ENCODE data around the gene ABCG1.
"Not testable (repeated sequence)": the region's sequence is repeated elsewhere in the genome, so short reads cannot be mapped to it uniquely, and the experiment has no call there.

ABCG1 gene

DNA sequence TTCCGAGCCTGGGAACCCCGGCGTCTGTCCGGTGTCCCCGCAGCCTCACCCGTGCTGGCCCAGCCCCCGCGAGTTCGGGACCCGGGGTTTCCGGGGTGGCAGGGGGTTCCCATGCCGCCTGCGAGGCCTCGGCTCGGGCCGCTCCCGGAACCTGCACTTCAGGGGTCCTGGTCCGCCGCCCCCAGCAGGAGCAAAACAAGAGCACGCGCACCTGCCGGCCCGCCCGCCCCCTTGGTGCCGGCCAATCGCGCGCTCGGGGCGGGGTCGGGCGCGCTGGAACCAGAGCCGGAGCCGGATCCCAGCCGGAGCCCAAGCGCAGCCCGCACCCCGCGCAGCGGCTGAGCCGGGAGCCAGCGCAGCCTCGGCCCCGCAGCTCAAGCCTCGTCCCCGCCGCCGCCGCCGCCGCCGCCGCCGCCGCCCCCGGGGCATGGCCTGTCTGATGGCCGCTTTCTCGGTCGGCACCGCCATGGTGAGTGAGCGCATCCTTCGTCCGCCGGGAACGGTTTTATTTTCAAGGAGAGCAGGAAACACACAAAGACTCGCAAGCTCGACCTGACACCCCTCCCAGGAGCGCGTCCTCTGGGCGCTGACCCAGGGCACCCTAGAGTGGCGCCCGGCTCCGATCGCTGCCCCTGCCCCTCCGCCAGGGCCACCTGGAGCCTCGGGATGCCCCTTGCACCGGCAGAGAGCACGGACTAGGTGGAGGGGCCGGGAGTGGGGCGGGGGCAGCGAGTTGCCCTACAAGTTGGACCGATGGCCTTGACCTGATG is at the start of gene ABCG1:
Gene ABCG1 (plus strand): TSS at position 305 of the 770 bp plus-strand sequence. CDS start 123 bp downstream, at position 428.
- DNase-seq, result peak in 1 of 2 experiments; percentile 80

DNA sequence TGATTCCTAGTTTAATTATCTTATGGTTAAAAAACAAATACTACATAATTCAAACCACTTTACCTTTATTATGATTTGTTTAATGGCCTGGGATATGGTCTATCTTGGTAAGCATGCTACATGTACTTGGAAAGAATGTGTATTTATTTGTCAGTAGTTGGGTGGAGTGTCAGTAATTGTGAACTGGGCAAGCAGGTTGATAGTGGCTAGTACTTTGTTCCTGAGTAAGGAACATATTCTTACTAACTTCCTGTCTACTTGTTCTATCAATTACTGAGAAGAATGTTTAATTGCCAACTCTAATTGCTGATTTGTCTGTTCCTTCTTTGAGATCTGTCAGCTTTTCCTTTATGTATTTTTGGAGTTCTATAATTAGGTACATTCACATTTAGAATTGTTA is 49.2 kb upstream of the ABCG1 start:
- no peak for DNase-seq

DNA sequence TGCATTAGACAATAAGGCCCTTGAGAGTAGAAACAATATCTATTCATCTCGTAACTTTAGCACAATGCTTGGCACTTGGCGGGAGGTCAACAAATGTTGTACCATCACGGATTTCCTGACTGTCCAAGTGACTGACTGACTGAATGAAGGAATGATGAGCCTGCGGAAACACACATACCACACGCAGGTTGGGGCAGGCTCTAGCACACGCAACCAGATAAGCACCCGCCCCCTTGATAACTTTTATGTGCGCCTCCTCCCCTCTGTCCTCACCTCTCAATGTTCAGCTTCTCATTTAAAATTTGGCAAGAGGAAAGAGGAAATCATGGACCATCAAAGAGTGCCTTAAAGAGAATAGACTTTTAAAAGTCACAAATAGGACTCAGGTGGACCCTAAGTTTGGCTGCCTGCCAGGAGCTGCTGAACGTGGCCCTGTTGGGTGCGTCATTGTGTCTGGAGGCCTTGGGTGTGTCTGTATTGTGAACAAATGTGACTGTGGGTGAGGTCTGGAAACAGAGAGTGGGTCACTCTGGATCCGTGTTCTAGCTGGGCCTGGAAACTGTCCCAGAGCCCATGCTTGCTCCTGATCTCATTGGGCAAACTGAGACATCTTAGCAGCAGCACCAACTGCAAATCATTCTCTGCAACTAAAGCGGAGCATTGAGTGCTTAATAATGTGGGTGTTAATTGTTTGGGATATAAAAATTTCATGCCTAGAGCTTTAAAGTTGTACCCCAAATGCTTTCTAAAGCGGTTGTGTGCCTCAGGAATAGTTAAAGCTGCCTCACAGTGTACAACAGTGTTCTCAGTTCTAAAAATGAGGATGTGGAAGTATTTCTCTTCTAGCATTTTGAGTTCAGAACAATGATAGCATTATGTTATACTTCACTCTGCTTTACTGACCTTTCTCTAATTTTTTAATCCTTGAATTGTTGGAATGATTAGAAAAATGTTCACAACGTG is 47.6 kb upstream of the ABCG1 start:
- no peak for DNase-seq

DNA sequence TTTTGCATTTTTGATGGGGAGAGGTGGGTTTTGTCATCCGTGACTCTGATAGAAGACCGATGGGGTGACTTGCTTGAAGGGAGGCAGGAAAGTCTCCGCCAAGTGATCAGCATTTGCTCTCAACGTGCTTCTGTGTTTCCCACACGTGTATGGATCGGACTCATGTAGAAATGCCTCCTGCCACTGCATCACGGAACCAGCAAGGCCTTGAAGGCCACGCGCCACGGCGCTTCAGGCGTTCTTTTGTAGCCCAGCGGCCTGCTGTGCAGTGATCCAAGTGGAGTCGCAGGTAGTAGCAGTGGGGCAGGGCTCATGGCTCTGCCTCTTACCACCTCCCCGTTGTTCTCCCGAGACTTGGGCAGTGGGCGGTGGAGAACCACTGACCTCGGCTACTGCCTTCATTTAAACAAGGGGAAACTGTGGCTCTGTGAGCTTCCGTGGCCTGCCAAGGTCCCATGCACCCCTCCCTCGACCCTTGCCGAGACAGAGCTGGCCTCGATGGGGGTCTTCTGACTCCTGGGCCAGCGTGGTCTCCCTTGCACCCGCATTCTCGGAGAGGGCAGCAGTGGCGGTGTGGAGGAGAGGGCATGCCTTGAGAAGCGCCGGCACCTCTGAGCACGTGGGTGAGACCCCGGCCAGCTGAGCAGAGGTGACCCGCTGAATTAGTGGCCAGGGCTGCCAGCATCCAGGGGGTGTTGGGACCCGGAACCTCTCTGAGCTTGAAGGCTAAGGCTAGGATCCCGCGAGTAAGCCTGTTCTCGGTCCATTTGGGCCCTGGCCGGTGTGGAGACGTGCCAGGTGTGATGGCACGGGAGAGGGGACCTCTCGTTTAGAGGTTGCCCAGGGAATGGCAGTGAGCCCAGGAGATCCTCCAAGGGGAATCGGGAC is 46.1 kb upstream of the ABCG1 start:
- no peak for DNase-seq

DNA sequence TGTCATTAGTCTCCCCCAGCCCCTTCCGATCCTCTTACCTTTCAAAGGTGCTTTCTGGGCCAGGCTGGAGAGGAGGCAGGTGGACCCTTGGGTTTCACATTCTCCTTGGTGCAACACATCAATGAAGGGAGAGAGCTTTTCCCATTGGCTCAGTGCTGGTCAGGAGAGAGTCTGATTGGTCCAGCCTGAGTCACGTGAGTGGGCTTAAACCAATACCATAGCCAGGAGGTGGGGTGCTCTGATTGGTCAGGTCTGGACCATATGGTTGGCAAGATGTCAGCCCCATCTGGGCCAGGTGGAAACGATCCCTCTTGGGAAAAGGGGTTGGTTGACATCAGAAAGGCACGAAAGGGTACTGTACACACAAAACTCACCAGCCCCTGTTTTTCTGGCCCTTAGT is 44.8 kb upstream of the ABCG1 start:
- DNase-seq, result no peak

DNA sequence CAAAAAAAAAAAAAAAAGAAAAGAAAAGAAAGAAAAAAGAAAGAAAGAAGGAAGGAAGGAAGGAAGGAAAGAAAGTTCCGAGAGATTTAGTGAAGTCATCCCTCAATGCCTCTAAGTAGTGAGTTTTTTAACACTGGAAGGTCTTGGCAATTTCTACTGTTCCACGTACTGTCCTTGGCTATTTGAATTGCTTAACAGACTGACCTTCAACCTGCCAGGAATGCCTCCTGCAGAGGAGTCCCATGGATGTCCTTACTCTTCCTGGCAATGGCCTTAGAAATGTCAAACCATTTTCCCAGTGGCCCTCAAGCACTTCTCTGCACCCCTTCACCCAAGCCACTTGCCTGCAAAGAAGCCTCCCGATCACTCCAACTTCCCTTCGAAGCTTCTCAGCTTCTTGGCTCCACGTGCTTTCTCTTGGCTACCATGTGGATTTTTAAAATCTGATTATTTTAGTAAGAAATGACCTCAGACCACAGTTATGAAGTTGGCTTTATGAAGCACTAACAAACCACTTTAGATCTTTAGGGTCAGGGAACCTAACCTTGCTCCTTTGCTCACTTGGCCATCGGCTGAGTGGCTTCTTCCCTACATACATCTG is 43.7 kb upstream of the ABCG1 start:
- no peak for DNase-seq

DNA sequence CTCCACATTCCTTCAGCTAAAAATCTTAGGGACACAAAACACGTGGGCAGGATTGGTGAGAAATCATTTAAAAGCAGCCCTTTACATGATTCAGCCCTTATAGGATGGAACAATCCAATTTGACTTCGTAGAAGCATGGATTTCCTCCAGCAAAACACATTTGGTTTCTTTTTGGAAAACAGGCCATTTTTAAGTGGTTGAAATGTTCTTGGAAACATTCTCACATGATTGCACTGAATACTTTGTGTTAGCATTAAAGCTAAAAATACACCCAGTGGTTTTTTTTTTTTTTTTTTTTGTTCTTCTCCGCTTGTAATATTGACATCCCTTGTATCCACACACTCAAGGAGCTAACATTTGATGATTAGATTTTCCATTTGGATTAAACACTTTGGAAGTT is 42.1 kb upstream of the ABCG1 start:
- DNase-seq, result no peak

DNA sequence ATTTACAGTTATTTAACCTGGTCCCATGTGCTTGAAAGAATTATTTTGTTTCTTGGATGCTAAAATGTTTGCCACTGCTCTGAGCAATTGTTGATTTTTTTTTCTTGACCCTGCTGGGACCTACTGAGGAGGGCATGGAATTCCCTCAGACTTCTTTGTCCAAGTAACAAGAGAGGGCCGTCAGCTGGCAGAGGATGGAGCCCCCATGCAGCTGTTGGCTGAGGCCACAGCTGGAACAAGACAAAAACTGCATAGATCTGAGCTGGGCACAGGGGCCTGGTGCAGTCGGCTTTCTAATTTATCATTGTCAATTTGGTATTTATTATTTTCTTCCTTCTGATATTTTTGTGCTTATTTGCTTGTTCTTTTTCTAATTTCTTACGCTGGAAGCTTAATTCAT is 39.6 kb upstream of the ABCG1 start:
- no peak for DNase-seq

DNA sequence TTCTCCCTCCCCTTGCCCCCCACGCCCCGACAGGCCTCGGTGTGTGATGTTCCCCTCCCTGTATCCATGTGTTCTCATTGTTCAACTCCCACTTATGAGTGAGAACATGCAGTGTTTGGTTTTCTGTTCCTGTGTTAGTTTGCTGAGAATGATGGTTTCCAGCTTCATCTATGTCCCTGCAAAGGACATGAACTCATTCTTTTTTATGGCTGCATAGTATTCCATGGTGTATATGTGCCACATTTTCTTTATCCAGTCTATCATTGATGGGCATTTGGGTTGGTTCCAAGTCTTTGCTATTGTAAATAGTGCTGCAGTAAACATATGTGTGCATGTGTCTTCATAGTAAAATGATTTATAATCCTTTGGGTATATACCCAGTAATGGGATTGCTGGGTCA is 38.9 kb upstream of the ABCG1 start:
- DNase-seq, result not testable (repeated sequence)

DNA sequence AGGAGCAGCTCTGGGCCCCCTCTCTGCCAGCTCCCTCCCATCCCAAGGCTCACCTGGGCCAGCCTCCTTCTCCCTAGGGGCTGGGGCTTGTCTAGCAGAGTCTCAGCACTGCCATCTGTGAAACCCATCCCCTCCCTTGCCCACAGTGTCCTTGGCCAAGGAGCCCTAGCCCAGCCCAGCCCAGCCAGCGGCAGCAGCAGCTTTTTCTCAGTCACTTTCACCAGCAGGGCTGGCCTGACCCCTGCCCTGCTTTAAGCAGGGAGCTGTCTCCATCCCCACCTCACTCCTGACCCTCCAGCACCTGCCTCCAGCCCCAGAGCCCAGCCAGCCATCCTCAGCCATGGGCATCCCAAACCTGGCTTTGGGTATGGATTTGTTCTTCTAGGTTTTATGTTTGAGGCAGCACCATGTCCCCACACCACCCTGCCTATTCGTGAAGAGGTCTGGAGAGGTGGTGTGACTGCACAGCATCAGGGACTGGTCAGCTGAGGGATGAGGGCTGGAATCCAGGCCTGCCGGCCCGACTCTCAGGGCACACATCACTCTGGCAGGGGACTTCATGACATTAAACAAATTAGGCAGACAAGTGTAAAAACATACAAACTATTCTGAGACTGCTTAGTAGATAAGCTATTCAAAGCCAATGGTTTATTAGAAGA is 36.1 kb upstream of the ABCG1 start:
- no peak for DNase-seq

DNA sequence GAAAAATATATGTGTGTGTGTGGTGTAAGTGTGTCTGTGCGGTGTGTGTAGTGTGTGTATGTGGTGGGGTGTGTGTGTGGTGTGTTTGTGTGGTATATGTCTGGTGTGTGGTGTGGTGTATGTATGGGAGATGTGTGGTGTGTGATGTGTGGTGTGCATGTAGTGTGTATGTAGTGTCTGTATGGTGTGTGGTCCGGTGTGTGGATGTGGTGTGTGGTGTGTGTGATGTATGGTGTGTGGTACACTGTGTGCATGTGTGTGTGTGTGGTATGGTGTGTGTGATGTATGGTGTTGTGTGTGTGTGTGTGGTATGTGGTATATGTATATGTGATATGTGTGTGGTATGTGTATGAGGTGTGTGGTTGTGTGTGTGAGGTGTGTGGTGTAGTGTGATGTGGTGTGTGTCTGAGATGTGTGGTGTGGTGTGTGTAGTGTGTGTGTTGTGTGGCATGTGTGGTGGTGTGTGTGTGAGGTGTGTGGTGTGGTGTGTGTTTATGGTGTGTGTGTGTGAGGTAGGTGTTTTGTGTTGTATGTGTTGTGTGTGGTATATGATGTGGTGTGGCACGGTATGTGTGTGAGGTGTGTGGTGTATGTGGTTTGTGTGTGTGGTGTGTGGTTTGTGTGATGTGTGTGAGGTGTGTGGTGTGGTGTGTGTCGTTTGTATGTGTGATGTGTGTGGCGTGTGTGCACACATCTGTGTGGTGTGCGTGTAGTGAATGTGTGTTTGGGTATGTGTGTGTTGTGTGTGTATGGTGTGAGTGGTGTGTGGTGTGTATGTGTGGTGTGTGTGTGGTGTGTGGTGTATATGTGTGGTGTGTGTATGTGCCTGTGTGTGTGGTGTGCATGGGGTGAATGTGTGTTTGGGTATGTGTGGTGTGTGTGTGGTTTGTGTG is 35.3 kb upstream of the ABCG1 start:
- no peak for DNase-seq

DNA sequence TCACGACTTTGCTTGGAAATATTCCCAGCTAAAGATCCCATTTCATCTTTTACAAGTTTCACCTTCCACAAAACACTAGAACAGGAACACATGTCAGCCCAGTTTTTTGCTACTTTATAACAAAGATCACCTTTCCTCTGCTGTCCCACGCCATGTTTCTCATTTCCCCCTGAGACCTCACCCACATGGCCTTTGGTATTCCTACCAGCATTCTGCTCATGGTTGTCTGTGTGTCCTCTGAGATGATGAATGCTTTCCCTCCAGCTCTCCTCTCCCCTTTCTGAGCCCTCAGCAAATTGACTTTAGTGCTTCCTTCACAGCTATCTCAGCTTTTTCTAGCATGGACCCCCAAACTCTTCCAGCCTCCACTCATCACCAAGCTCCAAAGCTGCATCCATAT is 32.3 kb upstream of the ABCG1 start:
- no peak for DNase-seq

DNA sequence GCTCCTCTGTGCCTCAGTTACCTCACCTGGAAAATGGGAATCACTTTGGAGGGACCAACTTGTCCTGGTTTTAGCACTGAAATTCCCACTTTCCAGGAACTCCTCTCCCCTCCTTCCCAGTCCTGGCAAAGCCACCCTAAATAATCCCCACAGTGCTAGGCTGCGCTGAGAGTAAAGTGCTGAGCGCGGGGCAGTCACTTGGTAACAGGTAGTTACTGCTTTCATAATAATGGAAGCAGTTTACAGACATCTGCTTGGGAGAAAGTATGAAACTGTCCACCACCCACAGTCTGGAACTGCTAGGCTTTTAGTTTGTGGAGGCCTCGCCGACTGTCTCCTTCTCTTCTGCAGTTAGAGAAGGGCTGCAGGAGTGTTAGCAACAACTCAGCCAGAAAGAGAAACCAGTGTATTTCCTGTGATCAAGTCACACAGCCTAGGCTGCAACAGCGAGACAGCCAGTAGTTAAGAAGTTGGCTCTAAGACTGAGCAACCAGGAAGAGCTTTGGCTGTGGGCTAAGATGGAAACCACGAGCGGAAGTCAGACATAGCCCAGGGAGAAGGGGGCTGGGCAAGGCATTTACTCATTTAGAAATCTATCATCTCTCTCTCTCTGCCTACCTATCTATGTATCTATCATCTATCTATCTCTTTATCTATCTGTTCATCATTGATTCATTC is 30.8 kb upstream of the ABCG1 start:
- DNase-seq, result no peak

DNA sequence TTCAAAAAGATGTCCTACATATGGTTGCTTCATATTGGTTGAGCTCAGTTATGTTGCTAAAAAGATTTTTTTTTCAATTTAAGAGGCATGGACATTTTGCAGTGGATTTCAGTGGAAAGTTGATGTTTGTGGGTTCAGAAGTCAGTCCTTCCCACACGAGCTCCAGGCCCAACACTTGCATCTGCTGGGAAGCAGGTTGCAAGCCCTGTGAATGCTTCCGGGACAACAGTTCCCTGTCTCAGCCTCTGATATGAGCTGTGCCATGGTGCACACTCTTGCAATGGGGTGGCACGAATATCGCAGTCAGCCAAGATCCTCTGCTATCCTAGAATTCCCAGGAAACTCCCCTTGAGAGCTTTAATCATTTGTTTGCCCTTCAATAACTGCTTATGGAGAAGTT is 30.3 kb upstream of the ABCG1 start:
- no peak for DNase-seq

DNA sequence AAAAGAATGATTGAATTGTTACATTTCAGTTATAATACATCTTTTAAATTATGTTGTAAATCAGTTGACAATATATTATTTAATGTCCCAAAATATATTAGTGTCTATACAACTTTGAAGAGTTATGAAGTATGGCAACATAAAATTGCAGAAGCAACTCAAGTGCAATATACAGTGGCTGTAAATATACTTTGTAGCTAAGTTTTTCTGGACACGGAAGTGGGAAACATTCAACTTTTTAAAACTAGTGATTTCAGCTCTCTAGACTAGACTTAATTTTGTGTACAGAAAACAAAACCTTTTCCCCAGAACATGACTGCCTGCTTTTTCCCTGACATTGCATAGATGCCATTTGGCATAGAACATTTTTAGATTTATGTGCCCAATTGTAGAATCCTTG is 29.5 kb upstream of the ABCG1 start:
- DNase-seq, result no peak

DNA sequence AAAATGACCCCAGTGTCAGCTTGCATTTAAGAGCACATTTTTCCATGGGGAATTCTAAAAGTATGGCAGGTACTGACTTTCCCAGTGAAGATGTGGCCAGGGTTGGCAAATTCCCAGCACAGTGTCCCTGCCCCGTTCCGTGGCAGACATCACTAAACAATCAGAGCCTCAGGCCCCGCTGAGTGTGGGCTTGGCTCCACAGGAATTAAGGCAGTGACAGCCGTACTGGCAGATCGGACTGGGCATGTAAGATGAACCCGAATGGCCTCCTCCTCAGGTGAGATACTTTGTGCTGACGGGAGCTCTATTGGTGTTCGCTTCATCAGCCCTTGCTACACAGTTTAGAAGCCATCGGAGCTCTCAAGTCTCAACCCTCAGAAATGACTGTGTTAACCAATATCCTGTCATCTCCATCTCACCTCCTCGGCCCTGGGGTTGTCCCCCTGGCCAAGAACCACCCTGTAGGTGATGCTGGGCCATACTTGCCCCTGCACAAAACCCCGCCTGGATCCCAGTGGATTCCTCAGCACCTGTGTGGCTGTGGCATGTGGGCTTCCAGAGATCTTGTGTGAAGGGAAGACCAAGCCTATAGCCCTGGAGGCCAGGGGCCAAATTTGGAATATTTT is 29.0 kb upstream of the ABCG1 start:
- no peak for DNase-seq

DNA sequence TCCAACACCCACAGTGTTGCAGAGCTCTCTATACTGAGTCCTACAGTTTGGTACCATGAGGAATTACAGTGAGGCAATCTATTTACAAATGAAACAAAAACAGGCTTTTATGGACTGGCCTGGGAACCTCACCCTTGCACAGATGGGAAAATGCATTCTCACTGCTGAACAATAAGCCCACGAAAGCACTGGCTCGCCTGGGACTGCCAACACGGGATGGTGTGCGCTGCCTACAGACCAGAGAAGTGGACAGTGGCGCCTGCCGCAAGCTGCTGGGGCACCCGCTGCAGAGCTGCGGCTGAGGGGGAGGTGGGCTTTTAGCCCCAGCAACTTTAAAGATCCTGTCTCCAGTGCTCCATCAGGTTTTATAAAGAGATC is 28.5 kb upstream of the ABCG1 start:
- no peak for DNase-seq

DNA sequence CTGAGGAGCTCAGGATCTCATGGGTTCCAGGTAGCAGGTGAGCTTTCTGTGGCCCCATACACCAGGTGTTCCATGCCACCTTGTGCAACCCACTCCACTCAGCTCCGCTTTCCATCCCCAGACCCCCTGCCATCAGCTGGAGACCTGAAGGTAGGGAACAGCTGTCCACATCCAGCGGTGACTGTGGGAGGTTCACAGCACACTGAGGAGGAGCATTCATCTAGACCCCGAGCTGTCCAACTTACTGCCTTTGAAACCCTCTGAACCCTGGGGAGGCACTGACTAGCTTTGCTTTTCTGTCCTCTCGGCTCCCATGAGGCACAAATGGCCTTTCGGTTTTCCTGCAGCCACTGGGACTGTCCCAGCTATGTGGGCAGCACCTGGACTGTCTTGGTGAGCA is 27.9 kb upstream of the ABCG1 start:
- no peak for DNase-seq

DNA sequence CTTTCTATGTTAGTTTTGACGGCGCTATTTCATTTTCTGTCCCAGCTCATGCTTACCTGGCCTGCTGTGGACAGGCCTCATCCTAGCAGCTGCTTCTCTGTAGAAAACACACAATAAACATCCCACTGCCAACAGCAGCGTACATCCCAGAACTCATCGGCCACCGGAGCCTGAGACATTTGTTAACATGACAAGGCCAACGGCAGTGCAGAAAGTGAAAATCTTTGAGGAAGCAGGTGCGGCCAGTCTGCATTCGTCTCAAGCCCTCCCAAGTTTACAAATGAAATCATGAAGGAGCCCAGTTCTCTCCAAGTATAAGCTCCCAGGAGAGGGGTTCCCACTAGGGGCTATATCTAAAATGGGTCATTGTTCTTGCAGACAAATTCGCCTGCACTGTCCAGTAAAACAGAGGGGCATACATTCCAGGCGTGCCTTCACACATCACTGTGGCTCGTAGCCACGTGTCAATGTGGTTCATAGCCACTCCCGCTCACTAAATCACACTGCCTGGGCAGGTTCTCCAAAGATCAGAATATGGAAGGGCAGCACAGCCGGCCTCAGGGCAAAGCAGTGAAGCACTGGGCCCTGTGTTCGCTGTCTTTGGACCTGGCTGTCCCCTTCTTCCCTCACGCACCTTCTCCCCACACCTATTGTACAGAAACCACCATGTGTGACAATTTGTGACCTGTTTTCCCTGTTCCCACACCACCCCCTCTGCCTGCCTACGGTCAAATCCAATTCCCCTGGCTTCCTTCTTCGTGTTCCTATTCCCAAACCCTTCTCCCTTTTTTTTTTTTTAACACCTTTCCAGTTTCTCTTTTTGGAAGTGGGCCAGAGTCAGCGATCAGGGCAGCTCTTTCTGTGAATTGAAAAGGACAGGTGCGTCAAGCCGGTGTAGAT is 27.0 kb upstream of the ABCG1 start:
- DNase-seq, result no peak

Data from NCI-H526 (cell line).